Suprapubic skin (tissue), 4 donors: Measurements from ENCODE around the gene ETS2.

Experiments used
- POLR2A ChIP-seq, 2 donors: fragments of 450-650 bp; IDR thresholded peaks; one replicate each; pipeline ENCODE4 v1.6.1; 2017; ENCODE audit warnings: antibody characterized with exemption in 2 of 2, mild to moderate bottlenecking in 2 of 2, moderate library complexity in 2 of 2
- POLR2AphosphoS5 ChIP-seq, 3 donors: sonication (generic); formaldehyde crosslinking; IDR thresholded peaks; one replicate each; pipeline ENCODE4 v1.6.1; 2017; ENCODE audit warnings: antibody characterized with exemption in 3 of 3

DNA sequence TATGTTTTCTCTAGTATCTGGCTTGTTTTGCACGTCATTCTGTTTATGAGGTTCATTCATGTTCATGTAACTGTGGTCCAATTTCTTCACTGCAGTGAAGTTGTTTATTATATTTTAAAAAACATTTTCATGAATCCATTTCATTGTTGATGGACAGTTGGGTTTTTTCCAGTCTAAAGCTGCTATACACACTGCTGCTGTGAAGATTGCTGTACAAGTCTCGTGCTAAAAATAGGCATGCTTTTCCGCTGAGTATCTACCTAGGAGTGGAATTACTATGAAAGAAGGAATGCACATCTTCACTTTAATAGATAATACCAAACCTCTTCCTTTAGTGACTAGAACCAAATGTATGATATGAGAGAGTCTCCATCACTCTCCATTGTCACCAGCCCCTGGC lies 49.0 kb upstream of the ETS2 start:
- no peak for TF ChIP-seq POLR2A (IDR thresholded peaks at IDR 0.05)
- no peak for TF ChIP-seq POLR2AphosphoS5 (IDR thresholded peaks at IDR 0.05)
